ENCODE measurements around the gene CGN. TPM values are rescaled to one million over a fixed set of nuclear protein-coding genes. Genes with fewer than 3 reads are reported as not detected.

CGN gene, protein sequence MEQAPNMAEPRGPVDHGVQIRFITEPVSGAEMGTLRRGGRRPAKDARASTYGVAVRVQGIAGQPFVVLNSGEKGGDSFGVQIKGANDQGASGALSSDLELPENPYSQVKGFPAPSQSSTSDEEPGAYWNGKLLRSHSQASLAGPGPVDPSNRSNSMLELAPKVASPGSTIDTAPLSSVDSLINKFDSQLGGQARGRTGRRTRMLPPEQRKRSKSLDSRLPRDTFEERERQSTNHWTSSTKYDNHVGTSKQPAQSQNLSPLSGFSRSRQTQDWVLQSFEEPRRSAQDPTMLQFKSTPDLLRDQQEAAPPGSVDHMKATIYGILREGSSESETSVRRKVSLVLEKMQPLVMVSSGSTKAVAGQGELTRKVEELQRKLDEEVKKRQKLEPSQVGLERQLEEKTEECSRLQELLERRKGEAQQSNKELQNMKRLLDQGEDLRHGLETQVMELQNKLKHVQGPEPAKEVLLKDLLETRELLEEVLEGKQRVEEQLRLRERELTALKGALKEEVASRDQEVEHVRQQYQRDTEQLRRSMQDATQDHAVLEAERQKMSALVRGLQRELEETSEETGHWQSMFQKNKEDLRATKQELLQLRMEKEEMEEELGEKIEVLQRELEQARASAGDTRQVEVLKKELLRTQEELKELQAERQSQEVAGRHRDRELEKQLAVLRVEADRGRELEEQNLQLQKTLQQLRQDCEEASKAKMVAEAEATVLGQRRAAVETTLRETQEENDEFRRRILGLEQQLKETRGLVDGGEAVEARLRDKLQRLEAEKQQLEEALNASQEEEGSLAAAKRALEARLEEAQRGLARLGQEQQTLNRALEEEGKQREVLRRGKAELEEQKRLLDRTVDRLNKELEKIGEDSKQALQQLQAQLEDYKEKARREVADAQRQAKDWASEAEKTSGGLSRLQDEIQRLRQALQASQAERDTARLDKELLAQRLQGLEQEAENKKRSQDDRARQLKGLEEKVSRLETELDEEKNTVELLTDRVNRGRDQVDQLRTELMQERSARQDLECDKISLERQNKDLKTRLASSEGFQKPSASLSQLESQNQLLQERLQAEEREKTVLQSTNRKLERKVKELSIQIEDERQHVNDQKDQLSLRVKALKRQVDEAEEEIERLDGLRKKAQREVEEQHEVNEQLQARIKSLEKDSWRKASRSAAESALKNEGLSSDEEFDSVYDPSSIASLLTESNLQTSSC
- 6.7 and 7.2 TPM in 2 replicates for total RNA-seq
- long read RNA-seq, full-length matches to known transcripts, result 1 of 7 reads
- long read RNA-seq, partial matches to known transcripts, result 3 of 7 reads
- long read RNA-seq, other reads (novel, unspliced or antisense), result 3 of 7 reads

DNA sequence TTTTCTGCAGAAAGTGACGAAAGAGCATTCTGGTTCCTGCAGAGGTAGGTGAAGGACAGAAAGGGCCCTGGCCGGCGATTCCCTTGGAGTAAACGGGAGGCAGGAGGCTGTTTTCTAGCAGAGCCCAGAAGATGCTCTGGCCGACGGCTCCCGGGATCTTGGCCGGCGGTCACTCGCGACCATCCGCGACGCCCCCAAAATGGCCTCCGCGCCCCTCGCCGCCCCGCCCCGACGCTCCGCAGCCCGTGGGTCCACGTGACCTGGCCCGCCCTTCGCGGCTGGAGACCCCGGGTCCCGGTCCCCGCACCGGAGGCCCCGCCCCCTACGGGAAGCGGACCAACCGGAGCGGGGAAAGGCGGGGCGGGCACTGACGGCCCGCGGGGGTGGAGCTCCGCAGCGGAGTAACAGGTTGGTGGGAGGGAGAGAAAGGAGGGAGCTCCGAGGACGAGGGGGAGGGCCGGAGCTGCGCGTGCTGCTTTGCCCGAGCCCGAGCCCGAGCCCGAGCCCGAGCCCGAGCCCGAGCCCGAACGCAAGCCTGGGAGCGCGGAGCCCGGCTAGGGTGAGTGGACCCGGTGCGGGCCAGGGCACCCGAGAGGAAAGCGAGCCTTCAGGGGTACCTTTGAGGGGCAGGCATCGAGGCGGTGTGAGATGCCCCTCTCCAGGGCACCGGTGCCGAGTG, at the start of gene CGN:
Gene CGN (plus strand): TSS at position 431 of the 679 bp plus-strand sequence. CDS start 7,133 bp downstream, outside the sequence.
- peaks cover 35% of the 10 kb centered on the region for H3K4me1 Mint-ChIP-seq
- DNase-seq (ENCODE audit: low read depth, low spot score), result peak; percentile 88

GRCh38 chr1:151461694-151462093, 49.5 kb upstream of the CGN start:
- H3K4me3 Mint-ChIP-seq, result peak overlapping the region; percentile 12
- H3K9me3 Mint-ChIP-seq, result no peaks in the 10 kb centered on the region
- peaks cover 54% of the 10 kb centered on the region for H3K27me3 Mint-ChIP-seq (ENCODE audit: low read depth)
- H3K4me1 Mint-ChIP-seq, result peaks cover 12% of the 10 kb centered on the region
- no peaks in the 10 kb centered on the region for H3K36me3 Mint-ChIP-seq (ENCODE audit: low read depth)
- no peak for TF ChIP-seq CTCF (conservative IDR thresholded peaks at IDR 0.05)
- H3K27ac Mint-ChIP-seq (ENCODE audit: unreplicated experiment), result no peak overlapping the region
- no peak for DNase-seq (ENCODE audit: low read depth, low spot score)

More for the DNA sequence above, at the start of gene CGN:
- TF ChIP-seq CTCF (conservative IDR thresholded peaks at IDR 0.05), result no peak
- Mint-ChIP-seq H3K9me3 (no peaks in the 10 kb centered on the region), H3K36me3 (ENCODE audit: low read depth) (no peaks in the 10 kb centered on the region), H3K27me3 (ENCODE audit: low read depth) (peaks cover 21% of the 10 kb centered on the region), H3K4me3 (peak within 1 kb of the TSS; percentile 96), H3K27ac (ENCODE audit: unreplicated experiment) (peak within 1 kb of the TSS; percentile 94)

- Mint-ChIP-seq H3K27ac (ENCODE audit: unreplicated experiment) (no peak overlapping the region), H3K4me1 (no peaks in the 10 kb centered on the region), H3K9me3 (no peaks in the 10 kb centered on the region), H3K36me3 (ENCODE audit: low read depth) (no peaks in the 10 kb centered on the region), H3K4me3 (no peak overlapping the region), H3K27me3 (ENCODE audit: low read depth) (peaks cover 54% of the 10 kb centered on the region)
- TF ChIP-seq CTCF (conservative IDR thresholded peaks at IDR 0.05), result no peak
- no peak for DNase-seq (ENCODE audit: low read depth, low spot score)
Observed at GRCh38 chr1:151465026-151465425, 46.2 kb upstream of the CGN start.

DNA sequence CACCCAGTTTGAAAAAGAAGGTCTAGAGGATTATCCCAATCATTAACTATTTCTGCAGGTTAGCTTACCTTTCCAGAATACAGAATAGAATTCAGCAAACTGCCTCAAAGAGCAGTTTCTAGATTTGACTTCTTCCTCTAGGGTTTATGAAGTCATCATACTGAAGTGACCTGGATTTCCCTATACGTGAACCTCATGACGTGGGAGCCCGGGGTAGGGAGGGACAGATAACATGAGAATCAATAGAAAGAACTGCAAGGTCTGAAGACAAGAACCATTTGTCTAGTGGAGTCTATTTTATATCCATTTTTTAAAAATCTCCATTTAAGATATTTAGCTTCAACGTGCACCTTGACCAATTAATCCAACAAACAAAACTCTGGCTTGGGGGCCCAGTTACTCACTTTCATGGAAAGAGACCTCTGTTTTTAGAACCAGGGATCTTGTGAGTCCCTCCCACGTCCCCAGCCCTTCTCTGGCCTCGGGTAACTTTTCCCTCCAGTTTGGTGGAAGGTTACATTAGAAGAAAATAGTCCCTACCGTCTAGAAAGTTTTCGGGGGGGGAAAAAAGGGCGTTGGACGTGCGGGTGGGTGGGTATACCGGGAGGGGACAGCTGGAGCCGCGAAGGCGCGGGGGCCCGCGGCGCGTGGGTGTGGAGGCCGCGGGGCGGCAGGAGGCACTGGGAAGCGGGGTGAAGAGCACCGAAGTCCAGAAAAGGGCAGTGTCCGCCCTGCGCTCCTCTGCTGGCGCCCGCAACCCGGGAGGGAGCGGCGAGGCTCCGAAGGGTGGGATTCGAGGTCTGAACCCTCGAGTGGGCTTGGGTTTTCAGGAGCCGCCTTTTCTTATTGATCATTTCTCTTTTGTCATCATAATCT, 38.1 kb upstream of the CGN start:
- peak; percentile 39 for DNase-seq (ENCODE audit: low read depth, low spot score)
- H3K36me3 Mint-ChIP-seq (ENCODE audit: low read depth), result no peaks in the 10 kb centered on the region
- H3K9me3 Mint-ChIP-seq, result no peaks in the 10 kb centered on the region
- no peak for TF ChIP-seq CTCF (conservative IDR thresholded peaks at IDR 0.05)
- no peaks in the 10 kb centered on the region for H3K27me3 Mint-ChIP-seq (ENCODE audit: low read depth)
- peaks cover 16% of the 10 kb centered on the region for H3K4me1 Mint-ChIP-seq
- peak overlapping the region; percentile 53 for H3K27ac Mint-ChIP-seq (ENCODE audit: unreplicated experiment)
- H3K4me3 Mint-ChIP-seq, result peak overlapping the region; percentile 68

Measured in neural crest cell (in vitro differentiated cells).